NCI-H146 (cell line): ENCODE results near the gene M1AP.

Experiments used
- DNase-seq: peaks from one replicate; lab custom pipeline; 2025; lab: John Stamatoyannopoulos, UW

The M1AP gene, protein sequence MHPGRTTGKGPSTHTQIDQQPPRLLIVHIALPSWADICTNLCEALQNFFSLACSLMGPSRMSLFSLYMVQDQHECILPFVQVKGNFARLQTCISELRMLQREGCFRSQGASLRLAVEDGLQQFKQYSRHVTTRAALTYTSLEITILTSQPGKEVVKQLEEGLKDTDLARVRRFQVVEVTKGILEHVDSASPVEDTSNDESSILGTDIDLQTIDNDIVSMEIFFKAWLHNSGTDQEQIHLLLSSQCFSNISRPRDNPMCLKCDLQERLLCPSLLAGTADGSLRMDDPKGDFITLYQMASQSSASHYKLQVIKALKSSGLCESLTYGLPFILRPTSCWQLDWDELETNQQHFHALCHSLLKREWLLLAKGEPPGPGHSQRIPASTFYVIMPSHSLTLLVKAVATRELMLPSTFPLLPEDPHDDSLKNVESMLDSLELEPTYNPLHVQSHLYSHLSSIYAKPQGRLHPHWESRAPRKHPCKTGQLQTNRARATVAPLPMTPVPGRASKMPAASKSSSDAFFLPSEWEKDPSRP

DNA sequence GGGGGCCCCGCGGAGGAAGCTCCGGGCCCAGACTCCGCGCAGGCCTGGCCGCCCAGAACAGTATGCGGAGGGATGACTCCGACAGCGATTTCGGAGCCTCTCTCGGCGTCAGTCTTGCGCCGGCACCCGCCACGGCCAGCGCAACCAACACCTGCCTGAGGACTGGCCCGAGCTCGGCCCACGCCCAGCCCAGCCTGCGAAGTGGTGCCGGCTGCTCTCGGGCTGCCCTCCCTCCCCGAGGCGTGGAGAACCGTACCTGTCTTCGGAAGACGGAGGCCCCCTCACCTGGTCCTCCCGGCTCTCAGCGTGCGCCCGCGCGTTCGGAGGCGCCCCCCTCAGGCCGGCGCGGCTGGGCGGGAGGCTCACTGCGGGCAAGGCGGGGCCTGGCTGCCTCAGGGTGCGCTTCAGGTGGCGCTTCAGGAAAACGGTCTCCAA is at the start of gene M1AP:
TSS of gene M1AP (minus strand) at position 322 of the 435 bp plus-strand sequence. CDS start 8,055 bp downstream, outside the sequence.
- no peak for DNase-seq

DNA sequence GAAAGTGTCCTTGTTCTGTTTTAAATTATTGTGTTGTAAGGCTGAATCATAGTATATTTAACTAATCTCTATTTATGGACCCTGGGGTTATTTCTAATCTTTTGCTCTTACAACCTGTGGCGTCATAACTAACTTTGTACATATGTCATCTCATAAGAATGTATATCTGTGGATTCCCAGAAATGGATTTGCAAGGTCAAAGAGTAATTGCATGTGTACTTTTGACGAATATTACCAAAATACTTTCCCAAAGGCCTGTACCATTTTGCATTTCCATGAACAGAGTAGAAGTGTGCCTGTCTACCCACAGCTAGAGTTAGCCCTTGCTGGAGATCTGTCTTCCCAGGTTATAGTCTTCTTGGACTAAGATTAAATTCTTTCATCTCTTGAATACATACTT is 48.7 kb upstream of the M1AP start:
- DNase-seq, result no peak

DNA sequence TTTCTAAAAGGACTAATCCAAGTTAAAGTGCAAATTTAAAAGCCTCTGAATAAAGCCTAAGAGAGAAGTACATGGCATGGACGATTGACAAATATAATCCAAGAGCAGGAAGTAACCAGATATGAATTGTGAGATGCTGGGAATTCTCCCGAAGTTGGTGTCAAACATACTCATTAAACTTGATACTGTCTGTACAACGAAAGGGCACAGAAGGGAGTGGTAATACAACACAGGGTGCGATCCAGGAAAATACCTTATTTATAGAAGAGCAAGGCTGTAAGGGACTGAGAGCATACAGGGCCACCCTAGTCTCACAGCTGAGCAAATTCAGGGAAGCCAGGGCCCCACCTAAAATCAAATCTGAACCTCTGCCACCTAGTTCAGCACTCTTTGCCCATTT is 47.5 kb upstream of the M1AP start:
- DNase-seq, result no peak

DNA sequence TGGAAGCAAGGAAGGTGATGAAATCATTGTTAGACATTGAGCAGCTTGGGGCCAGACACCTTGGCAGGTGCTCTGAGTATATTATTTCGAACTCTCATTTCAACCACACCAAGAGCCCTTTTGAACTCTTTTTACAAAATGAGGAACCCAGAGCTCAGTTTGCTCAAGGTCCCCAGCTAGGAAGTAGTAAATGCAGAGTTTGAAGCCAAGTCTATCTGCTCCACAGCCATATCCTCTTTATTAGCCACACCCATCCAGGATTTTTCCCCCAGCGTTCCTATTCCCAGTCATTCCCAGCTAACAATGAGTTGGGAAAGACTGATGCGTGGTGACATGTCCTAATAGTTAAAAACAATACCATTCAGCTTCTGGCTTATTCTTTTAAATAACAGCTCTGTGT is 46.2 kb upstream of the M1AP start:
- no peak for DNase-seq

DNA sequence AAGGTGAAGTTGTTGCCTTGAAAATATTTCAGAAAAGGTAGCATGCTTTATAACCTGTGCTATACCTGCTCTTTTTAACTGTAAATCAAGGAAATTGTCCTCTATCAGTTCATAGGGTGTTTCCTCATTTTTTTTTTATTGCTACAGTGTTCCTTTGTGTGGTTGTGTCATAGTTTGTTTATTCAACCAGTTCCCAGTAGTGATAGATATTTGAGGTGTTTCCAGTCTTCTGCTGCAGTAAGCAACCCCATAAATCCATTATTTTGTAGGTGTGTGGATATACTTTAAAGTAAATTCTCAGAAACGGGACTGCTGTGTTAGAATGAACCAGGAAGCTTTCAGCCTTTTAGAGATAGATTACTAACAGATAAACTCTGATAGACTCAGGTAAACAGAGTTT is 45.5 kb upstream of the M1AP start:
- no peak for DNase-seq

DNA sequence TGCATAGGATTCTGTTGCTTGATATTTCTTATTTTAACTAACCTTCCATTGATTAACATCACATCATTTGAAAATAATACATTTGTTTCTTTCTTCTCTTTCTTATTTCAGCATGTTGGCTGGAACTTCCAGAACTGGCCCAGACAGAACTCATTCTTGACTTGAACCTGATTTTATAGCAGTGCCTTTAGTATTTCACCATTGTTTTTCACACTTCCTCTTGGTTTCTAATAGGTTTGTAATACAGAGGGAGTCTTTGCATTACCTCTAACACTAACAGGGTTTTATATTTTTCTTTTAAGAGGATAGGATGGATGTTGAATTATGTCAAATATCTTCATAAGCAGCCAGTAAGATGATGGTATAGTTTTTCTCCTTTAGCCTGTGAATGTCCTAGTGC is 45.1 kb upstream of the M1AP start:
- no peak for DNase-seq

DNA sequence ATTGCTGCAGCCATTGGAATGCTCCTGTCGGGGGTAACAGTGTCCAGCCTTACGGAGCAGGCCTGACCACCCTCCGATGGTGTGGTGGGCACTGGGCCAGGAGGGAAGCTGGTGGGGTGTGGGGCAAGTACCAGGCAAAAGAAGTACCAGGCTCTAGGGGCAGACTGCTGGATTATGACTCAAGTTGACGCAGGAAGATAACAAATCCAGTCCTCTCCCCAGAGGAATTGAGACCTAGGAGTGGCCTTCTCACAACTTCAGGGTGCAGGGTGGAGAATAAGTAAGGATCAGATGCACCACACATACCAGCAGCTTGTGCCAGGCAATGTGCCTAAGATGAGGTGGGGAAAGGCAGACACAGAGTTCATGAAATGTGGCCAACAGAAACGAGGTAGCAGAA is 43.8 kb upstream of the M1AP start:
- no peak for DNase-seq

DNA sequence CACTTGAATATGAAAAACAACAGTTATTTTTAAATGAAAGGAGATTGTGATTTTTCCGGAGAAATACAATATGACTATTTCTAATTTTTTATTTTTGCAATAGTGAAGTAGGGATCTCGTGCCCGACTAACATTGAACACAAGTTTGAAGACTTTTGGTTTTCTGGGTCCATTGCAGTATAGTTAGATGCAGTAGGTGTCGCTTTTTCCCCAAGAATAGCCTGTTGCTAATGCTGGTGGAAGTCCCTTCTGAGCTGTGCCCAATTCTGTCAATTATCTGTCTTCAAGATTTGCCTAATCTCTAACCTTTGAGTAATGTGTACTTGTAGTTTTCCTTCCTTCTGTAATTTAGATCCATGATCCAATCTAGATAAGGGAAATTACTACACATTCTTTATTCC is 42.4 kb upstream of the M1AP start:
- DNase-seq, result peak; percentile 59

DNA sequence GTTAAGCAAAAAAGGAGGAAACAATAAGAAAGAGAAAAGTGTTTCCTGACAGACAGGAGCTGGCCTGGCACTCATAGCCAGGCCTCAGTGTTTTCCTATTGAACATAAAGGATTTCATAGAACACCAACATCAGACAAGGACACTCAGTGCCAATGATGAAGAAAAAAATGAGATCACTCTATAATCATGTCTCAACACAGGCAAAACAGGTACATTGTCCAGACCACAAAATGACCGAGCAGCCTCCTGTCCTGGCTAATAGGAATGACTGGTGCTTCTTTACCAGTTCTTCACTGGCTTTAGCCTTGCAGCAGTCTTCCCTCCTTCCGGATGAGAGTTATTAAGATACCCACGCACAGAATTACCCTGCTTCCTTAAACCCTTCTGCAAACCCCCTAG is 41.5 kb upstream of the M1AP start:
- DNase-seq, result no peak

DNA sequence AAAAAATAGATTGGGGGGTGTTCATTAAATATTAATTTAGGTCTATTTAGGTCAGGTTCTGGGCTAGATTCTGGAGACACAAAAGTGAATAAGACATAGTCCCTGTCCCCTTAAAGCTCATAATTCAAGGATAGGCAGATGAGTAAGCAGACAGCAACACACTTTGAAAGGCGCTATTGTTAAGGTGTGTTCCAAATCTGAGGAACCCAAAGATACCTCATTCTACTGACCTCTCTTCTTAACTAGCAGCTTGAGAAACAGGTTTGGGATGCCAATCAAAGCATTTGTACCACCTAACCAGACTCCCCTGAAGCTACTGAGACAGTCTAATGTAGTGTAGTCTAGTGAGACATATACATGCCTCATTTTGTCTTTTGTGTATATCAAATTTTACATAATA is 40.8 kb upstream of the M1AP start:
- DNase-seq, result no peak

DNA sequence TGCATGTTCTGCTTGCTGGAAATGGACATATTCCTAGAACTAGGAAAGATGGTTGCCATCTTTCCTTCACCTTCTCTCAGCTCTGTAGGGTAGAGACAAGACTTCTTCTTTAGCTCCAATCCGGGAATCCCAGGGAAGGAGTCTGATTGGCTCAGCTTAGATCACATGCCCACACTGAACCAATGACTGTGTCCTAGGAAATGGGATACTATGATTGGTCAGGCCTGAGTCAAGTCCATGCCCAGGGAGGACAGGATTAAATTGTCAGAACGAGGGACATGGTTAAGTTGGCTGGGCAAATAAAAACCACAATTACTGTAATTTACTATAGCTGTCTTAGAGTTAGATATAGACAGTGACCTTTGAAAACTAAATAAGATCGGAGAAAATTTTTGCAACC is 37.3 kb upstream of the M1AP start:
- no peak for DNase-seq

DNA sequence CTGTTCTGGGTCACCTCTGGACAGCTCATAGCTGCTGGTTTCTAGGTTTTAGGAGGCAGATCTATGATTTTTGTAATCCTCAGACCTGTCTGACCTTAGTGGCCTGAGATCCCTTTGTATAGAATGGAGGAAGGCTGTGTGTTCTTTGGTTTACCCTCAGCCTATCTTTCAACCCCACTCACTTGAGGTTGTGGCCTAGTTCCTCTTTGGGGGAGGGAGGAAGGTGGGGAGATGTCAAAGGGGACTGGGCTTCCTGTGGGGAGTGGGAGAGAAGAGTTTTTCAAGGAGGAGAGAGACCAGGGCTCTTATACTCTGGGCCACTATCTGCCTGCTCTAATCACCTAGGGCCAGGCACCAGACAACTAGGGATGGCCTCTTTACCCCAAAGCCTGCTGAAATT is 34.4 kb upstream of the M1AP start:
- no peak for DNase-seq

DNA sequence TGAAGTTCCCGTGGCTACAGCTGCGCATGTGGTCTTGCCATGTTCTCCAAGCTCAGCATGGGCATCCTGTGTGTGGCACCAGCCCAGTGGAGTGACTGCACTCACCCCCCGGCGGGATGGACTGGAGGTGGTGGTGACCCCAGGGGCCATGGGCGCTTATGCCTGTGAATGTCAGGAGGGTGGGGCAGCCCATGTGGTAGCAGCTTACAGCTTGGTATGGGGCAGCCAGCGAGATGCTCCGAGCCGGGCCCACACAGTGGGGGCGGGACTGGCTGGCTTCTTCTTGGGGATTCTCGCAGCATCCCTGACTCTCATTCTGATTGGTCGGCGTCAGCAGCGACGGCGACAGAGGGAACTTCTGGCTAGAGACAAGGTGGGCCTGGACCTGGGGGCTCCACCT is 31.5 kb upstream of the M1AP start:
- DNase-seq, result no peak

DNA sequence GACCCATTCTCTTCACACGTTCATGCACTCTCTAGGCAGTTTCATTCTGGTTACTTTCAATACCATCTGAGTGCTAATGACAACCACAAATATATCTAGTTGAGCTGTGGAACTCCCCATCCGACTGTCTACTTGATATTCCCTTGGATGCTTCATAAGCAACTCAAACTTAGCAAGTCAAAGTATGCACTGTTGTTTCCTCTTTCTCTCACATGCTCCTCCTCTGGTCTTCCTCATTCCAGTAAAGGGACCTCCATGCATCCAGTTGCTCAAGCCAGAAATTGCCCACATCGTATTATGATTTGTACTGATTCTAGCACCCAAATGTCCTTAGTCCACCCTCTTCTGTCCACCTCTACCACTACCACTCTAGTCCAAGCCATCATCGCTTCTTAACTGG is 28.2 kb upstream of the M1AP start:
- DNase-seq, result no peak

DNA sequence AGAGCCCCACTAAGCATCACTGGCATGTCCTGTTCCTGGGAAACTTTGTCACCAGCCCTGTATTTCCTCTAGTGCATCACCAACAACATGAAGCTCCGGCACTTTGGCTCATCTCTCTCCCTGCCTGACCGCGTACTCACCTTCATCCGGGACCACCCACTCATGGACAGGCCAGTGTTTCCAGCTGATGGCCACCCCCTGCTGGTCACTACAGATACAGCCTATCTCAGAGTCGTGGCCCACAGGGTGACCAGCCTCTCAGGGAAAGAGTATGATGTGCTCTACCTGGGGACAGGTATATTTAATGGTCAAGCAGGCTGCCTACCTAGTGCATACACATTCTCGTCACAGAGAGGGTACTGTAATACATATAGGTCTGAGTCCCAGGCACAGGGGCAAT is 27.0 kb upstream of the M1AP start:
- DNase-seq, result no peak

DNA sequence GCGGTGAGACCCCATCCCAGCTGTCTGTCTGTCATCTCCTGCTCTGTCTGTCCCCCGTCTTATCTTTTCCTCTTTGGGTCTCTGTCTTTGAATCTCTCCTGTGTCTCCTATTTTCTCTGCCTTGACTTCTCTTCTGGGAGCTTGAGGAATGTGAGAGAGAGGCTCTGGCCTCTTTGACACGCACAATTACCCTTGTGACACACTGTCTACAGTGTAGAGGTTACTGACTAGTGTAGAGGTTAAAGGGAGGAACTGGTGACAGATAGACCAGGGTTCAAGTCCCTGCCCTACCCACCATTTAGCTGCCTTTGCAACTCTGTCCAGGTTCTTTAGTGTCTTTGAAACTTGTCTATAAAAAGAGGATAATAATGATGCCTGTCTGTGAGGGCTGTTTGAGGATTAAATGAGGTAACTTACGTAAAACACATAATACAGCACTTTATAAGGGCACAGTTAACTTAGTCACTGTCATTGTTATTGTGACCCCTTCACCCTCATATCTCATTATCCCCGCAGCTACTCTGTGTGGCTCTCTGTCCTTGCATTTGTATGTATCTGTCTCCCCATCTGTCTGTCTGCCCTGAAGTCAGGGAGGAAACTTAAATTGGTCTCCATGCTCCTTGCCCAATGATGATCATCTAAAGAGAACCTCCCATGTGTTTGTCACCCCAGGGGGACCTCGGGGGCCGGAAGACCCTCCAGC is 25.8 kb upstream of the M1AP start:
- DNase-seq, result no peak

DNA sequence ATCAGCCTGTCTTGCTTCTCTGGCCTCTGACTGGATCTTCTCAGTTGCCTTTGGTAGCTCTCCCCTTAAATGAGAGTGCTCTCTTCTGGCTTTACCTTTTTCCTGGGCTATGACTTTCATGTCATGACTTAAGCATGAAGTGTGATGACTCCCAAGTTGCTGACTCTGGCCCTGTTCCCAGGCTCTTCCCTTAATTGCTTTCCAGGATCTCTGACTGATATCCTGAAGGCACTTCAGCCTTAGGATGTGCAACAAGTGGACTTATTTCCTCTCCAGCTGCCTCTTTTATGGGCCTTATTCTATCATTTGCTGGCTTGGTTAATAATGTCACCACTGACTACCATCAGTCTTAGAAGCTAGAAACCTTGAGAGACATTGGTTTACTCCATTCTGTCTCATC is 23.3 kb upstream of the M1AP start:
- DNase-seq, result no peak

DNA sequence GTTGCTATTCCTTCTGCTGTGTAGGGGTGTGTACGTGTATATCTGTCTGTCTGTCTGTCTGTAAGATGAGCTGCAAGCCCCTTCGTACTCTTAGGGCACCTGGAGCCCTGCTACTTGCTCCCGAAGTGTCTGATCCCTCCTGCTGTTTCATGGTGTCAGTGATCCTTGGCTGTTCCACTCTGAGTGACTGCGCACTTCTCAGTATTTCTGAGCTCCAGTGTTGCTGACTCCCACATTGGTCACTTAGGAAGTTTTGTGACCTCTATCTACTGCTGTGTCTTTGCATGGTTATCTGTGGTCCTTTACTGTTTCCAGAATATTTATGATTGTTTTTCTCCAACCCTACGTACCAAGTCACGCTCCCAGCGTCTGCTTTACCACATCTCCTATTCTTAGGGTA is 22.1 kb upstream of the M1AP start:
- DNase-seq, result no peak

DNA sequence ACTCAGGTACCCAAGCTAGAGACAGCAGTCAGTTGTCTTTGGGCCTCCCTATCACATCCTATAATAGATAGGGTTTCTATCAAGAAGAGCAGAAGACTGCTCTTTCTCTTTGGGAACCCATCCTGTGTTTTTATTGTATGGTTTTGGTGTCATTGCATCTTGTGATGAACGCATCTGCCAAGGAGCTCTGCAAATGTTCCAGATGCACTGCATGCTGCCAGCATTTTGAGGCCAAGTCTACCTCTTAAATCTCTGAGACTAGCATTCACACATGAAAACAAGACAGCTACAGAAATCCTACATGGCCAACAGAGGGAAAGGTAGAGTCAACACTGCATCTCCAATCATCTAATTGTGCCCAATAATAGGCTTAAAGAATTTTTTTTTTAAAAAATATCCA is 20.0 kb upstream of the M1AP start:
- no peak for DNase-seq

DNA sequence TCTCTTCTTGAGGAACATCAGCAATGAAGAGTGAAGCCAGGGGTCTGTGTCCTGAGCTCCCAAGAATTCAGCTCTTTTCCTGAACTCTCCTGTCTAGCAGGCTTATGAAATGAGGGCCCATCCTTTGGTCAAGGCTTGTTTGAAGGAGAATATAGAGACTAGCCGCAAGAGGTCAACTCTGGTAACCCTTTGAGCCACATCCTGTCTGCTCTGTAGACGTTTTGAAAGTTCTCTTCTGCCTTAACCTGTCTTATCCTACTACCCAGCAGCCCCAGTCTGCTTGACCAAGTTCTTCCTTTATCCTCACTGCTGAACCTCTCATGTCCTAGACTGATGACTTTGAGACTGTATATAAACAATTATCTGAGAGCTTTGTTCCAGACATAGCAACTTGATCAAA is 11.3 kb upstream of the M1AP start:
- no peak for DNase-seq

DNA sequence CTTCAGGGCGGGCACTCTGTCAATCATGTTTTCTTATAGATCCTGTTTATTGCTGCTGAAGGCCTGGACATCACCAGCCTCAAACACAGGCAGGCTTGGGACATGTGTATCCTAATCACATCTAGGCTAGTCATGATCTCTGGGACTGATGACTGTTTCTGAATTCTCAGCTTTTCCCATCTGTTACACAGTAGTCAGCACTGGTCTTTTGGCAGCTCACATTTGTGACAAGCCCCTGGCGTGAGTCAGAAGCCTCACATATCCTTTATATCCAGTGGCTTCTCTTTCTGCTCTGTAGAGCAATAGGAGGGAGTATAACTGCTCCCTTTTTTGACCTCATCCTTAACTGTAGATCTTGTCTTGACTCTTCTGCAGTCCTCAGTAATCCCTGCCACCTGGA is 10.4 kb upstream of the M1AP start:
- no peak for DNase-seq

DNA sequence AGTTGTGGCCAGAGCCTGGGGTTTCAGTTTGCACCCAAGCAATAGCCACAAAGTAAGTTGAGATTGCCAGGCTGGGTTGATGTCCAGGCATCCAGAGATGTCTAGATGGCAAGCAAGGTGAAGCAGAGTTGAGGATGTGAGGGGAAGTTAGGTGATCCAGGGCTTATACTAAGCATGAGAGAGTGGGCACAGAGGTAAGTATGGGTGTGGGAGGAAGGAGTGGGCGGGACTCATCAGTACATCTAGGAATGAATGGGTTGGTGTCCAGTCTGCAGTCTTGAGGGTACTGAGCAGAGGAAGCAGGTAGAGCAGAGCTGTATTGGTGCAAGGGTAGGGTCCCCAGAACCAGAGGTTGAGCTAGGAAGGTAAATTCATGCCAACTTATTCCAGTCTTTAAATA is 7.4 kb upstream of the M1AP start:
- DNase-seq, result no peak
